Mammary epithelial cell (primary cell): ENCODE measurements around the gene SUPT16H.

Source experiments
- EZH2 ChIP-seq: IDR thresholded peaks from 2 replicates; pipeline ENCODE4 v1.6.1; 2012; ENCODE audit warnings: low read length, inconsistent platforms, borderline replicate concordance
- TF ChIP-seq, protein P1 (sequence below), 2 donors: IDR thresholded peaks in 1 of 2; conservative IDR thresholded peaks in 1 of 2; 2 replicates each; pipeline ENCODE4 v1.5.1; 2011 to 2012; ENCODE audit warnings: inconsistent platforms in 2 of 2, low read length in 2 of 2, mild to moderate bottlenecking in 2 of 2, control low read depth in 1 of 2, low read depth in 1 of 2; ENCODE audit not compliant: insufficient read depth in 1 of 2; ENCODE audit errors: extremely low read depth in 1 of 2

GRCh38 chr14:21334202-21334906 lies 49.5 kb downstream of the SUPT16H start:
- TF ChIP-seq, protein P1, sequence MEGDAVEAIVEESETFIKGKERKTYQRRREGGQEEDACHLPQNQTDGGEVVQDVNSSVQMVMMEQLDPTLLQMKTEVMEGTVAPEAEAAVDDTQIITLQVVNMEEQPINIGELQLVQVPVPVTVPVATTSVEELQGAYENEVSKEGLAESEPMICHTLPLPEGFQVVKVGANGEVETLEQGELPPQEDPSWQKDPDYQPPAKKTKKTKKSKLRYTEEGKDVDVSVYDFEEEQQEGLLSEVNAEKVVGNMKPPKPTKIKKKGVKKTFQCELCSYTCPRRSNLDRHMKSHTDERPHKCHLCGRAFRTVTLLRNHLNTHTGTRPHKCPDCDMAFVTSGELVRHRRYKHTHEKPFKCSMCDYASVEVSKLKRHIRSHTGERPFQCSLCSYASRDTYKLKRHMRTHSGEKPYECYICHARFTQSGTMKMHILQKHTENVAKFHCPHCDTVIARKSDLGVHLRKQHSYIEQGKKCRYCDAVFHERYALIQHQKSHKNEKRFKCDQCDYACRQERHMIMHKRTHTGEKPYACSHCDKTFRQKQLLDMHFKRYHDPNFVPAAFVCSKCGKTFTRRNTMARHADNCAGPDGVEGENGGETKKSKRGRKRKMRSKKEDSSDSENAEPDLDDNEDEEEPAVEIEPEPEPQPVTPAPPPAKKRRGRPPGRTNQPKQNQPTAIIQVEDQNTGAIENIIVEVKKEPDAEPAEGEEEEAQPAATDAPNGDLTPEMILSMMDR (conservative IDR thresholded peaks at IDR 0.05 in 1 of 2, IDR thresholded peaks at IDR 0.05 in 1 of 2; ENCODE audit: extremely low read depth in 1 of 2, insufficient read depth in 1 of 2, low read depth in 1 of 2, low read length in 2 of 2) = no peak
- TF ChIP-seq EZH2 = no peak
